Retinal pigment epithelial cell (primary cell): ENCODE results near the gene IL10RB.
"Not testable (repeated sequence)": the region's sequence is repeated elsewhere in the genome, so short reads cannot be mapped to it uniquely, and the experiment has no call there.

Experiments used
- DNase-seq: peaks from one replicate; pipeline ENCODE4 v3.0.0-alpha.2; 2010; ENCODE audit warnings: low read depth
- H3K4me3 ChIP-seq: 2 replicates; pipeline ENCODE4 v1.5.1; 2011; ENCODE audit warnings: mild to moderate bottlenecking, low read length, control low read depth, moderate library complexity
- TF ChIP-seq, protein P1 (sequence below): conservative IDR thresholded peaks from 2 replicates; pipeline ENCODE4 v1.5.1; 2011; ENCODE audit warnings: low read depth, low read length, control low read depth, inconsistent platforms

Gene IL10RB

DNA sequence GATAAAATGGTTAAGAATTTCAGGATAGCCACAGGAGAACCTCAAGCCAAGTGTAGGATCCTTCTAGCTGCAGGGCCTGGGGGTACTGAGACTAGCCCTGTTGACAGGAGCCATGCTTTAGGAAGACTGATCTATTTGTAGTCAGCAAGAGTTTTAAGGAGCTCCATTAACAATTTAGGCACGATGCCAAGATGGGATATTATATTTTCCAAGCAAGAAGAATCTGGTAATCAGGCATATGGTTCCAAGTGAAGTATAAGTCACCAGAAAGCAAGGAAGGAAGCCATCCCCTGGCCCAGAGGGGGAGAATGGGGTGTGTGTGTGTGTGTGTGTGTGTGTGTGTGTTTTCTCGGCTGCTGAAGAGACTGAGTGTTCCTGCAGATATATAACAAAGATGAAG is 29.4 kb upstream of the IL10RB start:
- DNase-seq = no peak
- TF ChIP-seq, protein P1, sequence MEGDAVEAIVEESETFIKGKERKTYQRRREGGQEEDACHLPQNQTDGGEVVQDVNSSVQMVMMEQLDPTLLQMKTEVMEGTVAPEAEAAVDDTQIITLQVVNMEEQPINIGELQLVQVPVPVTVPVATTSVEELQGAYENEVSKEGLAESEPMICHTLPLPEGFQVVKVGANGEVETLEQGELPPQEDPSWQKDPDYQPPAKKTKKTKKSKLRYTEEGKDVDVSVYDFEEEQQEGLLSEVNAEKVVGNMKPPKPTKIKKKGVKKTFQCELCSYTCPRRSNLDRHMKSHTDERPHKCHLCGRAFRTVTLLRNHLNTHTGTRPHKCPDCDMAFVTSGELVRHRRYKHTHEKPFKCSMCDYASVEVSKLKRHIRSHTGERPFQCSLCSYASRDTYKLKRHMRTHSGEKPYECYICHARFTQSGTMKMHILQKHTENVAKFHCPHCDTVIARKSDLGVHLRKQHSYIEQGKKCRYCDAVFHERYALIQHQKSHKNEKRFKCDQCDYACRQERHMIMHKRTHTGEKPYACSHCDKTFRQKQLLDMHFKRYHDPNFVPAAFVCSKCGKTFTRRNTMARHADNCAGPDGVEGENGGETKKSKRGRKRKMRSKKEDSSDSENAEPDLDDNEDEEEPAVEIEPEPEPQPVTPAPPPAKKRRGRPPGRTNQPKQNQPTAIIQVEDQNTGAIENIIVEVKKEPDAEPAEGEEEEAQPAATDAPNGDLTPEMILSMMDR = no peak
- no peak overlapping the region for H3K4me3 ChIP-seq

DNA sequence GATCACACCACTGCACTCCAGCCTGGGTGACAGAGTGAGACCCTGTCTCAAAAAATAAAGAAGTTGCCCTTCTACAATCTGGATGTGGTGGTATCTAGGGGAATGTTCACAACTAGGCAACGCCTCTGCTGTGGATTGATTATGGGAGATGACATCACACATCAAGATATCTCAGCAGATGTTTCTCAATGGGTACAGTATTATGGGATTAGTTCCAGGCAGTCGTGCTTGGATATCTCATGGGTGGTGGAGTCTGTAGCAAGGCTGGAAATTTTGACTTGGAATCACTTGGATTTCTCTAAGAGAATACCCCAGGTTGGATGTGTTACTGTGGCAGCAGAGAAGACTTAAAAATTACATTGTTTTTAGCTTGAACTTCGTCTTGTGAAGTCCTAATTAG is 28.7 kb upstream of the IL10RB start:
- no peak overlapping the region for H3K4me3 ChIP-seq
- no peak for DNase-seq
- TF ChIP-seq, protein P1 = no peak

DNA sequence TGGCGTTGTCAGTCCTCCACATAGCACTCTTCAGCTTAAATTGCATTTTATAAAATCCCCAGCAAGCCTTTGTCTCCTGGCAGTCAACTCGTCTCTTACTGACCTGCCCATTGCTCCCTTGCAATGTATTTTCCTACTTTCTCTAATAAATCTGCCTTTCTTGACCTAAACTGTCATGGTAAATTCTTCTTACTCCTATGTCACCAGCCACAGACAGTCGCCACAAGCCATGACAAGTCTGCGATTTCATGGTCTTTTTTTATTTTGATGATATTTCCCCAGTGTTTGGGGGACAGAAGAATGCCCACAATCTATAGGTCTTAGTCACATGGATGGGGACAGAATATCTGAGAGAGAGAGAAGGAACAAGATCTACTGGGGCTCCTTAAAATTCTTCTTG is 28.0 kb upstream of the IL10RB start:
- TF ChIP-seq, protein P1 = no peak
- no peak overlapping the region for H3K4me3 ChIP-seq
- no peak for DNase-seq

DNA sequence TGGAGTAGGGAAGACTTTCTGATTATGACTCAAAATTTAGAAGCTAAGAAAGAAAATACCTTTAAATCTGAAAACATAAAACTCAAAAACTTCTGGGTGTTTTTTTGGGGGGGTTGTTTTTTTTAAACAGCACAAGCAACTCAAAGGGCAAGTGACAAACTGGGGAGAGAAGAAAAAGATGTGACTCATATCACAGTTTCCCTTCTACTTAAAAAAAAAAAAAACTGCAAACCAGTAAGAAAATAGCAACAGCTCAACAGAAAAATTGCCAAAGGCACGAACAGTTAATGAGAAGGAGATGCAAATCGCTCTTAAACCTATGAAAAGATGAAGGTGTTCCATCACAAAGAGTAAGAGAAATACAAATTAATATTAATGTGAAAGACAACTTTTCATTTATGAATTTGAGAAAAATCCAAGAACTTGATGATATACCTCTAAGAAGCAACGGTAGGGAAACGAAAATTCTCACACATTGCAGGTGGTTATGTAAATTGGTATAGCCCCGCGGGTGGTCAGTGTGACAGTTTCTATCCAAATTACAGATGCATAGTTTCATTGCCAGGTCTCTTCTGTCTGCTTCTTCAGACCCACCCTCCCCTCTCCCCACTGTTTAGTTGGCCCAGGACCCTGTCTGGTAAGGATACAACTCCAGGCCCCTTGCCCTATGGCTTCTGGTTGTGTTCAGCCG is 27.5 kb upstream of the IL10RB start:
- H3K4me3 ChIP-seq = no peak overlapping the region
- TF ChIP-seq, protein P1 = no peak
- no peak for DNase-seq

DNA sequence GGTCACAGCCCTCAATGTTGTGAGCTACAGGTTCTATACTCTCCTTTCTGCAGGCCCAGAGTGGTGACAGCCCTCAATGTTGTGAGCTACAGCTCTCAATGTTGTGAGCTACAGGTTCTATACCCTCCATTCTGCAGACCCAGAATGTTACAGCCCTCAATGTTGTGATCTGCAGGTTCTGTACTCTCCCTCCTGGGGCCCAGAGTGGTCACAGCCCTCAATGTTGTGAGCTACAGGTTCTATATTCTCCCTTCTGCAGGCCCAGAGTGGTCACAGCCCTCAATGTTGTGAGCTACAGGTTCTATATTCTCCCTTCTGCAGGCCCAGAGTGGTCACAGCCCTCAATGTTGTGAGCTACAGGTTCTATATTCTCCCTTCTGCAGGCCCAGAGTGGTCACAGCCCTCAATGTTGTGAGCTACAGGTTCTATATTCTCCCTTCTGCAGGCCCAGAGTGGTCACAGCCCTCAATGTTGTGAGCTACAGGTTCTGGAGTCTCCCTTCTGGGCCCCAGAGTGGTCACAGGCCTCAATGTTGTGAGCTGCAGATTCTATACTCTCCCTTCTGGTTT is 26.5 kb upstream of the IL10RB start:
- DNase-seq, H3K4me3 ChIP-seq: not testable (repeated sequence)

DNA sequence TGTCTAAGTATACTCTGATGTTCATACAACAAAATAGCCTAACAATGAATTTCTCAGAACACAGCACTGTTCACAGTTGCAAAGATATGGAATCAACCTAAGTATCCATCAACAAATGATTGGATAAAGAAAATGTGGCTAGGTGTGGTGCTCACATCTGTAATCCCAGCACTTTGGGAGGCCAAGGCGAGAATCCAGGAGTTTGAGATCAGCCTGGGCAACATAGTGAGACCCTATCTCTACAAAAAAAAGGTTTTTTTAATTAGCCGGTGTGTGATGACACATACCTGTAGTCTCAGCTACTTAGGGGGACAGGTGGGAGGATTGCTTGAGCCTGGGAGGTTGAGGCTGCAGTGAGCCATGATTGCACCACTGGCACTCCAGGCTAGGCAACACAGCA is 25.8 kb upstream of the IL10RB start:
- no peak for DNase-seq
- no peak overlapping the region for H3K4me3 ChIP-seq
- TF ChIP-seq, protein P1 = no peak

DNA sequence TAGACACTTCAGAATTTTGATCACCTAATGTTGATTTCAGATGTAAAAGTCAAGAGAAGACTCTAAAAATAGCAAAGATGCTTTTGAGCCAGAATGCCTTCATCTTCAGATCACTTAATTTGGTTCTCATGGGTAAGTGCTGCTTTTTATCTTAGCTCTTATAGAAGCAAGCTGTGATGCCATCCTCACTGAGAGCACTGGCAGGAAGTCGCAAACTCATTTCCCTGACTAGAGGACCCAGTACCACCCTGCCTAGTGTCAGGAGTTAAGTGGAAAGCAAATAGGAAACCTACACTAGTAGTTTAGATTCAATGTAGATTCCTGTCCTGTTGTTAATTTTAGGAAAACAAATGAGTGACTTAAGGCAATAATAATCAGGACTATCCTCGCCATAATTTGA is 24.3 kb upstream of the IL10RB start:
- no peak overlapping the region for H3K4me3 ChIP-seq
- TF ChIP-seq, protein P1 = no peak
- no peak for DNase-seq

DNA sequence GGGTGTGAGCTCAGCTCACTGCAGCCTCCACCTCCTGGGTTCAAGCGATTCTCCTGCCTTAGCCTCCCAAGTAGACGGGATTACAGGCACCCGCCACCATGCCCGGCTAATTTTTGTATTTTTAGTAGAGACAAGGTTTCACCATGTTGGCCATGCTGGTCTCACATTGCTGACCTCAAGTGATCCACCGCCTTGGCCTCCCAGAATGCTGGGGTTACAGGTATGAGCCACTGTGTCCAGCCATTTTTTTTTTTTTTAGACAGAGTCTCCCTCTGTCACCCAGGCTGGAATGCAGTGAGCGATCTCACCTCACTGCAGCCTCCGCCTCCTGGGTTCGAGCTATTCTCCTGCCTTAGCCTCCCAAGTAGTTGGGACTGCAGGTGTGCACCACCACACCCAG is 23.3 kb upstream of the IL10RB start:
- H3K4me3 ChIP-seq, DNase-seq: not testable (repeated sequence)
